OCI-LY3 (cell line): Measurements from ENCODE around the gene ZACN.

Source experiments
- EZH2phosphoT487 ChIP-seq: fragments of 200-600 bp; shearing (Covaris generic); IDR thresholded peaks from 2 replicates; pipeline ENCODE4 v1.6.1; 2018; ENCODE audit warnings: antibody characterized with exemption, mixed run types, low read depth
- TF ChIP-seq, protein P1 (sequence below): fragments of 200-600, 300-600 bp; sonication (generic); IDR thresholded peaks from 2 replicates; pipeline ENCODE4 v1.5.1; 2014; ENCODE audit warnings: antibody characterized with exemption, low read length, low read depth

DNA sequence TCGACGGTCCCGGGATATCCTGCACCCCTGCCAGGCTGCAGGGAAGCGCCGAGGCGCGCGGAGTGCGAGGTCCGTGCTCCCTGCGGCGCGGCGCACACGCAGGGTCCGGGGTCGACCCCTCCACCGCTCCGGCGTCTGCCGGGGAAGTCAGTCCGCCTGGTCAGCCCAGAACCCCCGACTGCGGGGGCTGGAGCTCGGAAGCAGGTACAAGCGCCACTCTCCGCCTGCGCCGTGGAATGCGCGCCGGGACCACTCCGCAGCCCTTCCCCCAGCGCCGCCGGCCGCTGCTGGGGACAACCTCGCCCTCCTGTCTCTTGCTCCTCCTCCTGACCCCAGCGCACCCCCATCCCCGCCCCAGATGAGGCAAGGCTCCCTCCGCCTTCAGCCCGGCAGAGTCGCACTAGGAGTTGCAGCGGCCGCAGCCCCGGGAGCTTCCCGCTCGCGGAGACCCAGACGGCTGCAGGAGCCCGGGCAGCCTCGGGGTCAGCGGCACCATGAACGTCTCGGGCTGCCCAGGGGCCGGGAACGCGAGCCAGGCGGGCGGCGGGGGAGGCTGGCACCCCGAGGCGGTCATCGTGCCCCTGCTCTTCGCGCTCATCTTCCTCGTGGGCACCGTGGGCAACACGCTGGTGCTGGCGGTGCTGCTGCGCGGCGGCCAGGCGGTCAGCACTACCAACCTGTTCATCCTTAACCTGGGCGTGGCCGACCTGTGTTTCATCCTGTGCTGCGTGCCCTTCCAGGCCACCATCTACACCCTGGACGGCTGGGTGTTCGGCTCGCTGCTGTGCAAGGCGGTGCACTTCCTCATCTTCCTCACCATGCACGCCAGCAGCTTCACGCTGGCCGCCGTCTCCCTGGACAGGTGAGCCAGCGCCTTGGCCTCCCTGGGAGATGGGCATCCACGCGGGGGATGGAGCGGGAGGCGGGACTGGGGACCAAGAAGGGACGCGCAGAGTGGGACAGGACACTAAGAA lies 4.3 kb upstream of the ZACN start, which contains the start of gene GALR2:
- TF ChIP-seq, protein P1, sequence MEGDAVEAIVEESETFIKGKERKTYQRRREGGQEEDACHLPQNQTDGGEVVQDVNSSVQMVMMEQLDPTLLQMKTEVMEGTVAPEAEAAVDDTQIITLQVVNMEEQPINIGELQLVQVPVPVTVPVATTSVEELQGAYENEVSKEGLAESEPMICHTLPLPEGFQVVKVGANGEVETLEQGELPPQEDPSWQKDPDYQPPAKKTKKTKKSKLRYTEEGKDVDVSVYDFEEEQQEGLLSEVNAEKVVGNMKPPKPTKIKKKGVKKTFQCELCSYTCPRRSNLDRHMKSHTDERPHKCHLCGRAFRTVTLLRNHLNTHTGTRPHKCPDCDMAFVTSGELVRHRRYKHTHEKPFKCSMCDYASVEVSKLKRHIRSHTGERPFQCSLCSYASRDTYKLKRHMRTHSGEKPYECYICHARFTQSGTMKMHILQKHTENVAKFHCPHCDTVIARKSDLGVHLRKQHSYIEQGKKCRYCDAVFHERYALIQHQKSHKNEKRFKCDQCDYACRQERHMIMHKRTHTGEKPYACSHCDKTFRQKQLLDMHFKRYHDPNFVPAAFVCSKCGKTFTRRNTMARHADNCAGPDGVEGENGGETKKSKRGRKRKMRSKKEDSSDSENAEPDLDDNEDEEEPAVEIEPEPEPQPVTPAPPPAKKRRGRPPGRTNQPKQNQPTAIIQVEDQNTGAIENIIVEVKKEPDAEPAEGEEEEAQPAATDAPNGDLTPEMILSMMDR, result no peak
- no peak for TF ChIP-seq EZH2phosphoT487
